Stomach smooth muscle (tissue), 2 donors: Measurements from ENCODE around the gene LRRC8C.
"Not testable (repeated sequence)": the region's sequence is repeated elsewhere in the genome, so short reads cannot be mapped to it uniquely, and the experiment has no call there.

ENCODE experiments used
- H3K27ac ChIP-seq: one replicate; pipeline ENCODE4 v1.7.0; 2013; ENCODE audit warnings: mild to moderate bottlenecking, low read length, inconsistent platforms
- H3K27me3 ChIP-seq, 2 donors: one replicate each; pipeline ENCODE4 v1.7.0; 2013; ENCODE audit warnings: low read length in 2 of 2; ENCODE audit not compliant: insufficient read depth in 2 of 2, control insufficient read depth in 1 of 2
- H3K36me3 ChIP-seq, 2 donors: one replicate each; pipeline ENCODE4 v1.7.0; 2013; ENCODE audit warnings: low read length in 2 of 2; ENCODE audit not compliant: control insufficient read depth in 2 of 2, insufficient read depth in 2 of 2
- H3K4me1 ChIP-seq: one replicate; pipeline ENCODE4 v1.7.0; 2013; ENCODE audit warnings: low read length; ENCODE audit not compliant: control insufficient read depth, insufficient read depth
- H3K4me3 ChIP-seq, 2 donors: one replicate each; pipeline ENCODE4 v1.7.0; 2013; ENCODE audit warnings: low read length in 2 of 2
- H3K9ac ChIP-seq, 2 donors: one replicate each; pipeline ENCODE4 v1.7.0; 2013; ENCODE audit warnings: low read length in 2 of 2, mild to moderate bottlenecking in 1 of 2
- H3K9me3 ChIP-seq, 2 donors: one replicate each; pipeline ENCODE4 v1.7.0; 2013; ENCODE audit warnings: low read length in 2 of 2; ENCODE audit not compliant: control insufficient read depth in 2 of 2
- donor health status: healthy.
- donor health status: Pancreatic carcinoma.

The LRRC8C gene

GRCh38 chr1:89632657-89633247, at the start of gene LRRC8C:
LRRC8C (plus strand) TSS chr1:89633120; CDS start chr1:89686474, 53,354 bp downstream.
- Histone ChIP-seq H3K36me3 (no peaks in the 10 kb centered on the region), H3K4me1 (peaks cover 7% of the 10 kb centered on the region), H3K4me3 (peak within 1 kb of the TSS; percentile 87 to 88), H3K27ac (peak within 1 kb of the TSS; percentile 62), H3K9ac (peak within 1 kb of the TSS; percentile 68 to 76), H3K27me3 (no peaks in the 10 kb centered on the region), H3K9me3 (no peaks in the 10 kb centered on the region)

GRCh38 chr1:89584211-89584610, 48.7 kb upstream of the LRRC8C start:
- Histone ChIP-seq H3K27ac (no peak overlapping the region), H3K9ac (no peak overlapping the region), H3K4me1 (no peaks in the 10 kb centered on the region), H3K36me3 (peaks cover 10 to 16% of the 10 kb centered on the region in 2 donors), H3K9me3 (no peaks in the 10 kb centered on the region), H3K27me3 (no peaks in the 10 kb centered on the region), H3K4me3 (no peak overlapping the region)

GRCh38 chr1:89584781-89585180, 48.1 kb upstream of the LRRC8C start:
- H3K27me3 ChIP-seq = no peaks in the 10 kb centered on the region
- H3K9ac ChIP-seq = no peak overlapping the region
- H3K4me3 ChIP-seq = no peak overlapping the region
- H3K9me3 ChIP-seq = no peaks in the 10 kb centered on the region
- H3K27ac ChIP-seq = no peak overlapping the region
- peaks cover 10 to 16% of the 10 kb centered on the region in 2 donors for H3K36me3 ChIP-seq
- H3K4me1 ChIP-seq = no peaks in the 10 kb centered on the region

GRCh38 chr1:89587729-89588161, 45.2 kb upstream of the LRRC8C start:
- no peaks in the 10 kb centered on the region for H3K9me3 ChIP-seq
- no peaks in the 10 kb centered on the region for H3K27me3 ChIP-seq
- H3K4me1 ChIP-seq = no peaks in the 10 kb centered on the region
- H3K27ac ChIP-seq = no peak overlapping the region
- peaks cover 10 to 12% of the 10 kb centered on the region in 2 donors for H3K36me3 ChIP-seq
- H3K4me3 ChIP-seq = no peak overlapping the region
- no peak overlapping the region for H3K9ac ChIP-seq

- Histone ChIP-seq H3K9ac (no peak overlapping the region), H3K4me1 (no peaks in the 10 kb centered on the region), H3K4me3 (no peak overlapping the region), H3K9me3 (no peaks in the 10 kb centered on the region), H3K27me3 (no peaks in the 10 kb centered on the region), H3K27ac (no peak overlapping the region), H3K36me3 (peaks cover 5% of the 10 kb centered on the region in 2 donors)
These were observed 44.4 kb upstream of the LRRC8C start for GRCh38 chr1:89588480-89588879.

GRCh38 chr1:89589515-89589914, 43.4 kb upstream of the LRRC8C start:
- no peak overlapping the region for H3K4me3 ChIP-seq
- no peaks in the 10 kb centered on the region for H3K4me1 ChIP-seq

GRCh38 chr1:89590341-89591080, 42.4 kb upstream of the LRRC8C start:
- Histone ChIP-seq H3K9ac (no peak overlapping the region), H3K36me3 (no peaks in the 10 kb centered on the region), H3K27me3 (no peaks in the 10 kb centered on the region), H3K4me3 (no peak overlapping the region), H3K9me3 (no peaks in the 10 kb centered on the region), H3K27ac (no peak overlapping the region), H3K4me1 (no peaks in the 10 kb centered on the region)

More at GRCh38 chr1:89589515-89589914, 43.4 kb upstream of the LRRC8C start:
- Histone ChIP-seq H3K27me3 (no peaks in the 10 kb centered on the region), H3K9ac (no peak overlapping the region), H3K27ac (no peak overlapping the region), H3K9me3 (no peaks in the 10 kb centered on the region), H3K36me3 (peaks cover 0 to 3% of the 10 kb centered on the region in 2 donors)

- not testable (repeated sequence) for H3K36me3 ChIP-seq, H3K27me3 ChIP-seq, H3K4me1 ChIP-seq, H3K27ac ChIP-seq, H3K9ac ChIP-seq, H3K4me3 ChIP-seq, H3K9me3 ChIP-seq
These were observed 40.0 kb upstream of the LRRC8C start for GRCh38 chr1:89592861-89593302.

- H3K4me1 ChIP-seq = no peaks in the 10 kb centered on the region
- no peak overlapping the region for H3K27ac ChIP-seq
- no peak overlapping the region for H3K4me3 ChIP-seq
- no peaks in the 10 kb centered on the region for H3K9me3 ChIP-seq
- no peaks in the 10 kb centered on the region for H3K36me3 ChIP-seq
- no peaks in the 10 kb centered on the region for H3K27me3 ChIP-seq
- H3K9ac ChIP-seq = no peak overlapping the region
These were observed 38.7 kb upstream of the LRRC8C start for GRCh38 chr1:89594096-89594740.

- Histone ChIP-seq H3K27me3 (no peaks in the 10 kb centered on the region), H3K36me3 (no peaks in the 10 kb centered on the region), H3K4me1 (no peaks in the 10 kb centered on the region), H3K9me3 (no peaks in the 10 kb centered on the region), H3K9ac (no peak overlapping the region), H3K4me3 (no peak overlapping the region), H3K27ac (no peak overlapping the region)
These were observed 36.2 kb upstream of the LRRC8C start for GRCh38 chr1:89596698-89597097.
